IPS-18a (cell line): Measurements from ENCODE around the gene PIP4K2C.
"Not testable (repeated sequence)": the region's sequence is repeated elsewhere in the genome, so short reads cannot be mapped to it uniquely, and the experiment has no call there.

Experiments
- H3K27ac ChIP-seq: one replicate; pipeline ENCODE4 v1.5.1; 2013; ENCODE audit warnings: low read length
- H3K27me3 ChIP-seq: one replicate; pipeline ENCODE4 v1.6.1; 2013; ENCODE audit warnings: mild to moderate bottlenecking, low read length; ENCODE audit not compliant: control insufficient read depth, insufficient read depth
- H3K36me3 ChIP-seq: one replicate; pipeline ENCODE4 v1.6.1; 2013; ENCODE audit warnings: low read depth, low read length; ENCODE audit not compliant: control insufficient read depth
- H3K4me1 ChIP-seq: one replicate; pipeline ENCODE4 v1.6.1; 2013; ENCODE audit warnings: low read depth, low read length; ENCODE audit not compliant: control insufficient read depth
- H3K4me3 ChIP-seq: one replicate; pipeline ENCODE4 v1.5.1; 2013; ENCODE audit warnings: low read length
- H3K9ac ChIP-seq: one replicate; pipeline ENCODE4 v1.6.1; 2013; ENCODE audit warnings: mild to moderate bottlenecking, low read length, moderate library complexity
- H3K9me3 ChIP-seq: one replicate; pipeline ENCODE4 v1.6.1; 2013; ENCODE audit warnings: low read depth, low read length; ENCODE audit not compliant: control insufficient read depth

The PIP4K2C gene

DNA sequence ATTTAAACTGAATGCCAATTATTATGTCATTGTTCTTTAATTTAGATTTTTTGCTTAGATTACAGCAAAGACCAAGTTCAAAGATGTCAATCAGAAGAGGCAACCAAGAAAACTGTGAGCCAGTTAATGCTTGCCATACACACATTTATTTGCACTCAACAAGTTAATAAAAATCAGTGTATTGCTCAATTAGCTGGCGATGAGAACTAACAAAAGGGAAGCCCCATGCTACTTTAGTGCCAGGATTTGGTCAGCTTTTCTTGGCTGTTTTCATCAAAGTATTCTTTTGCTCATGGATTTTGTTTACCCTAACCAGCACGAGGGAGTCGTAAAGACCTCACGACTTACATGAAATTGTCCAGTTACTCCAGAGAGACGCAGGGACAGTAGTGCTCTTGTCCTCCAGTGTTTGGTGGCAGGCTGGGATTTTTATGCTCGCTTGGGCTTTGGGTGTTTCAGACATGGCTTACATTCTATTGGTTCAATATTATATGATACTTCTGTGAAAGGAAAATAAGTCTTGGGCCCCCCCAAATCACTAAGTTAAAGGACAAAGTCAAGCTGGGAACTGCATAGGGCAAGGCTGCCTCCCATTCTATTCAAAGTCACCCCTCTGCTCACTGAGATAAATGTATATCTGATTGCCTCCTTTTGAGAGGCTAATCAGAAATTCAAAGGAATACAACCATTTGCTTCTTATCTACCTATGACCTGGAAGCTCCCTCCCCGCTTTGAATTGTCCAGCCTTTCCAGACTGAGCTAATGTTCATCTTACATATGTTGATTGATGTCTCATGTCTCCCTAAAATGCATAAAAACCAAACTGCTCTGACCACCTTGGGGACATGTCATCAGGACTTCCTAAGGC, 49.4 kb downstream of the PIP4K2C start:
- H3K36me3 ChIP-seq: no peaks in the 10 kb centered on the region
- H3K4me1 ChIP-seq: peaks cover 3% of the 10 kb centered on the region
- no peak overlapping the region for H3K9ac ChIP-seq
- H3K27ac ChIP-seq: no peak overlapping the region
- H3K4me3 ChIP-seq: no peak overlapping the region
- peaks cover 7% of the 10 kb centered on the region for H3K27me3 ChIP-seq
- no peaks in the 10 kb centered on the region for H3K9me3 ChIP-seq

DNA sequence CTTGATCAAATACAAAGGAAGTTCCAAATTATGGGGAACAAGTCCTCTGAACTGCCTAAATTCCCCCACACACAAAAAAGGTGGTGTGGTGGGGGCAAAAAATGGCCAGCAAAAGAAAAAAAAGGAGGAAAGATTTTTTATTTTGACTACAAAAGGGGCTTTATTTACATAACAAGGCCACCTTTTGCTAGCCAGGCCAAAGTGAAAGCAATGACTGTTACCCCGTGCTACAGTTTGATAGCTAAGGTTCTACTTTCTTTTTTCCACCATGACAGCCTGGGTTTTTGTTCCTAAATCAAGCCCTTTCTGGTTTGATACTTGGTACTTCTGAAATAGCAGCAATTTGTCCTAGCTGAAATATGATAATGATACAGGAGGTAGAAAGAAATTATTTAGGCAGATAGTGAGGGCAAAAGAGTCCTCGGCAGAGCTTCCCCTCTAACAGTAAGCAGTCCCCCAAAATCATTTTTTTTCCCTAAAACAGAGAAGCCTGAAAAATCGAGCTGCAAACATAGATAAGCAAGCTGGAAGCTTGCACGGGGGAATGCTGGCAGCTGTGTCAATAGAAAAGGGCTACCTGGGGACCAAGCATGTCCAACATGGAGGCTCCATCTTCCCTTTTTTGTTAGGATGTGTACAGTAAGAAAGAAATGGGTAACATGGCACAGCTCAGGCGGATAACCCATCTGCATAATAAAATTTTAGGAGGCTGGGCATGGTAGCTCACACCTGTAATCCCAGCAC, 50.9 kb downstream of the PIP4K2C start:
- H3K4me1 ChIP-seq: peaks cover 3% of the 10 kb centered on the region
- H3K27me3 ChIP-seq: no peaks in the 10 kb centered on the region
- no peak overlapping the region for H3K4me3 ChIP-seq
- no peak overlapping the region for H3K9ac ChIP-seq
- no peaks in the 10 kb centered on the region for H3K9me3 ChIP-seq
- H3K27ac ChIP-seq: no peak overlapping the region
- no peaks in the 10 kb centered on the region for H3K36me3 ChIP-seq

DNA sequence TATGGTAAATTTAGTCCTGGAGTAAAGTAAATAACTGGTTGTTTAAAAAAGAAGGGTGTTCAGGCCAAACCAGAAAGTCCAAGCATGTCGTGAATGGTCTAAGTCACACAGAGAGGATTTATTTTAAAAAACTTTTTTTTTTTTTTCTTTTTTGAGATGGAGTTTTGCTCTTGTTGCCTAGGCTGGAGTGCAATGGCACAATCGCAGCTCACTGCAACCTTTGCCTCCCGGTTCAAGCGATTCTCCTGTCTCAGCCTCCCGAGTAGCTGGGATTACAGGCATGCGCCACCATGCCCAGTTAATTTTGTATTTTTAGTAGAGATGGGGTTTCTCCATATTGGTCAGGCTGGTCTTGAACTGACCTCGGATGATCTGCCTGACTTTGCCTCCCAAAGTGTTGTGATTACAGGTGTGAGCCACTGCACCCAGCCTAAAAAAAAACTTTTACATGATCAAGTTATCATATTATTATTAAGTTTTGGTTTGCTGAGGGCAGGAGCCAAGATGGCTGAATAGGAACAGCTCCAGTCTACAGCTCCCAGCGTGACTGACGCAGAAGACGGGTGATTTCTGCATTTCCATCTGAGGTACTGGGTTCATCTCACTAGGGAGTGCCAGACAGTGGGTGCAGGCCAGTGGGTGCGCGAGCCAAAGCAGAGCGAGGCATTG, 55.1 kb downstream of the PIP4K2C start:
- H3K9me3 ChIP-seq, H3K27ac ChIP-seq, H3K4me1 ChIP-seq, H3K9ac ChIP-seq, H3K36me3 ChIP-seq, H3K27me3 ChIP-seq, H3K4me3 ChIP-seq: not testable (repeated sequence)

DNA sequence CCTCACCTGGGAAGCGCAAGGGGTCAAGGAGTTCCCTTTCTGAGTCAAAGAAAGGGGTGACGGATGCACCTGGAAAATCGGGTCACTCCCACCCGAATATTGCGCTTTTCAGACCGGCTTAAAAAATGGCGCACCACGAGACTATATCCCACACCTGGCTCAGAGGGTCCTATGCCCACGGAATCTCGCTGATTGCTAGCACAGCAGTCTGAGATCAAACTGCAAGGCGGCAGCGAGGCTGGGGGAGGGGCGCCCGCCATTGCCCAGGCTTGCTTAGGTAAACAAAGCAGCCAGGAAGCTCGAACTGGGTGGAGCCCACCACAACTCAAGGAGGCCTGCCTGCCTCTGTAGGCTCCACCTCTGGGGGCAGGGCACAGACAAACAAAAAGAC, 55.7 kb downstream of the PIP4K2C start:
- H3K4me3 ChIP-seq, H3K9me3 ChIP-seq, H3K36me3 ChIP-seq, H3K27ac ChIP-seq, H3K27me3 ChIP-seq, H3K9ac ChIP-seq, H3K4me1 ChIP-seq: not testable (repeated sequence)
